GM10266 (cell line): Measurements from ENCODE around the gene PCDHGC5.

ENCODE experiments used
- DNase-seq: peaks from one replicate; pipeline ENCODE4 v3.0.0; 2012; ENCODE audit errors: extremely low spot score
- CTCF ChIP-seq: IDR thresholded peaks from 2 replicates; pipeline ENCODE4 v1.5.1; 2012; ENCODE audit warnings: mild to moderate bottlenecking, low read depth; ENCODE audit not compliant: control insufficient read depth, insufficient read depth; ENCODE audit errors: missing control alignments

Gene PCDHGC5

GRCh38 chr5:141476132-141476911, 12.6 kb upstream of the PCDHGC5 start:
- DNase-seq = peak; percentile 19
- TF ChIP-seq CTCF = no peak

GRCh38 chr5:141477044-141477575, 11.8 kb upstream of the PCDHGC5 start:
- no peak for TF ChIP-seq CTCF
- DNase-seq = no peak

GRCh38 chr5:141477815-141478214, 11.1 kb upstream of the PCDHGC5 start:
- no peak for TF ChIP-seq CTCF
- no peak for DNase-seq

GRCh38 chr5:141478321-141478945, 10.4 kb upstream of the PCDHGC5 start:
- no peak for DNase-seq
- TF ChIP-seq CTCF = peak; percentile 16

- DNase-seq = no peak
Measured at GRCh38 chr5:141479776-141480175, 9.1 kb upstream of the PCDHGC5 start.

GRCh38 chr5:141483902-141484301, 5.0 kb upstream of the PCDHGC5 start:
- TF ChIP-seq CTCF = no peak
- DNase-seq = peak; percentile 6

More at GRCh38 chr5:141479776-141480175, 9.1 kb upstream of the PCDHGC5 start:
- TF ChIP-seq CTCF = no peak

GRCh38 chr5:141484310-141484640, 4.6 kb upstream of the PCDHGC5 start:
- DNase-seq = peak; percentile 13
- TF ChIP-seq CTCF = no peak
